Chondrocyte (in vitro differentiated cells): ENCODE results near the gene EVI2A. TPM values are rescaled to one million over a fixed set of nuclear protein-coding genes. Genes with fewer than 3 reads are reported as not detected.

ENCODE experiments used
- DNase-seq: peaks from one replicate; pipeline ENCODE4 v3.0.0; 2021; ENCODE audit warnings: mixed read lengths, low spot score
- H3K27ac Mint-ChIP-seq: one replicate; pipeline ENCODE4 v1.8.0; 2021; ENCODE audit warnings: mild to moderate bottlenecking, moderate library complexity, mixed read lengths; ENCODE audit not compliant: unreplicated experiment
- H3K27me3 Mint-ChIP-seq: 2 replicates; pipeline ENCODE4 v1.8.0; 2021; ENCODE audit warnings: low read depth, mixed read lengths
- H3K36me3 Mint-ChIP-seq: 2 replicates; pipeline ENCODE4 v1.8.0; 2021; ENCODE audit warnings: low read depth, mixed read lengths
- H3K4me1 Mint-ChIP-seq: 2 replicates; pipeline ENCODE4 v1.8.0; 2021; ENCODE audit warnings: low read depth, mild to moderate bottlenecking, mixed read lengths
- H3K4me3 Mint-ChIP-seq: one replicate; pipeline ENCODE4 v1.8.0; 2021; ENCODE audit warnings: mild to moderate bottlenecking, moderate library complexity, mixed read lengths; ENCODE audit not compliant: unreplicated experiment
- H3K9me3 Mint-ChIP-seq: 2 replicates; pipeline ENCODE4 v1.8.0; 2021; ENCODE audit warnings: low read depth, mixed read lengths
- CTCF ChIP-seq: fragments of 200-600 bp; sonication (generic); IDR thresholded peaks from 2 replicates; pipeline ENCODE4 v1.5.0; 2021; ENCODE audit warnings: antibody characterized with exemption, mild to moderate bottlenecking, moderate library complexity
- total RNA-seq: library from RNA; stranded (reverse); gene quantifications from 3 replicates; pipeline ENCODE4 v1.2.1, GENCODE V29; 2021

Gene EVI2A
- total RNA-seq, 1 donor from 2014 or later: 0.22 TPM

DNA sequence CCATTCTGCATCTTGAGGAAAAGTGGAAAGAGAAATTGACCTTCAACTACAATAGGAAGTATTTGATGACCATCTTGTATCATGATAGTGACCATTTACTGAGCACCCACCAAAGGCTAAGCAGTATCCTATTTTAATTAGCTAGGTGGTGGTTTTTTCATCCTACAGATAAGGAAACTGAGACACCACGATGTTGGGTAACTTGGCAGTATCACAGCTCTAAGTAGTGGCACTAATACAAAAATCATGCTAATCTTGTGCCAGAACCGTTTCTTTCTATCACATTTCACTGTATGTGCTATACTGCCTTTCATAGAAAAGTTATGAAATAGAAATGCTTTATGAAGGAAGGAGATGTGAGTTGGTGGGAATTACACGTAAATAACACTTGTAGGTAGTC is 9.9 kb downstream of the EVI2A start:
- Mint-ChIP-seq H3K9me3 (no peaks in the 10 kb centered on the region), H3K27ac (no peak overlapping the region), H3K4me1 (peaks cover 12% of the 10 kb centered on the region), H3K4me3 (no peak overlapping the region), H3K27me3 (no peaks in the 10 kb centered on the region), H3K36me3 (peaks cover 3% of the 10 kb centered on the region)
- TF ChIP-seq CTCF: no peak
- DNase-seq: no peak

GRCh38 chr17:31310886-31311285 is 10.5 kb downstream of the EVI2A start:
- Mint-ChIP-seq H3K36me3 (peaks cover 3% of the 10 kb centered on the region), H3K4me3 (no peak overlapping the region), H3K27me3 (no peaks in the 10 kb centered on the region), H3K27ac (no peak overlapping the region), H3K9me3 (no peaks in the 10 kb centered on the region), H3K4me1 (peaks cover 12% of the 10 kb centered on the region)
- no peak for DNase-seq
- TF ChIP-seq CTCF: no peak

DNA sequence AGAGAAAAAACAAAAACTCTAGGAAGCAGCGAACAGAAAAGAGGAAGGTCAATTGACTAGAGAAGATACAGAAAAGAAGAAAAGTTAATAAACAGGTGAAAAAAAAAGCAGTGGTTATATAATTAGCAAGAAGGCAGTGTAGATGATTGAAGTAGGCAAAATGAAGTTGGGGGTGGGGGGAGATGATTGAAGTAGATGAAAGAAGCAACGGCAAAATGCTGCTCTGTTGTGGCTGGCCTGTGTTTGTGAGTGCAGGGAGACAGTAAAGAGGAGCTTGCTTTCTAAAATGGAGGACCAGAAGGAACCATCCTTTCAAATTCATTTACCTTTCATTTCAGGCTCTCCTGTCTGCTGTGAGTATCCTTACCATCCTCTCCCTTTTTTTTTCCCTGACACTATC is 11.2 kb downstream of the EVI2A start:
- Mint-ChIP-seq H3K27me3 (no peaks in the 10 kb centered on the region), H3K36me3 (peaks cover 3% of the 10 kb centered on the region), H3K4me3 (no peak overlapping the region), H3K27ac (no peak overlapping the region), H3K4me1 (peaks cover 12% of the 10 kb centered on the region), H3K9me3 (no peaks in the 10 kb centered on the region)
- DNase-seq: no peak
- no peak for TF ChIP-seq CTCF

DNA sequence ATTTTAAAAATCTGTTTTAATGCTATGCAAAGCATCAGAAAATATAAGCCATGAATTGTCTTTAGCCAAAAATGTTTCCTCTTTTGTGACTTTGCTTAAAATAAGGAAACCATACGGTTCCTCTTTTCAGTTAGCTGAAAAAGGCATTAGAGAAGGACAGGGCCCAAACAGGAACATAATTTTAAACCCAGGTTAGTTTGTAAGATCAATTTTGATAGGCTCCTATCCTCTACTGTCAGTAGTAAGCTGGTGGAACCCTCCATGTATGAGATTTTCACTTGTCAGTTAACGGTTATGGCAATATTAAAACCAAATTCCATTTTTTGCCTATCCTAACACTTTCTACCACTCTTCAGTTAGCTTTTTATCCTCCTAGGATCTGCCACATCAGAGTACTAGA is 11.9 kb downstream of the EVI2A start:
- Mint-ChIP-seq H3K27me3 (no peaks in the 10 kb centered on the region), H3K9me3 (no peaks in the 10 kb centered on the region), H3K27ac (no peak overlapping the region), H3K4me1 (peaks cover 12% of the 10 kb centered on the region), H3K36me3 (peaks cover 3% of the 10 kb centered on the region), H3K4me3 (no peak overlapping the region)
- DNase-seq: no peak
- TF ChIP-seq CTCF: no peak

DNA sequence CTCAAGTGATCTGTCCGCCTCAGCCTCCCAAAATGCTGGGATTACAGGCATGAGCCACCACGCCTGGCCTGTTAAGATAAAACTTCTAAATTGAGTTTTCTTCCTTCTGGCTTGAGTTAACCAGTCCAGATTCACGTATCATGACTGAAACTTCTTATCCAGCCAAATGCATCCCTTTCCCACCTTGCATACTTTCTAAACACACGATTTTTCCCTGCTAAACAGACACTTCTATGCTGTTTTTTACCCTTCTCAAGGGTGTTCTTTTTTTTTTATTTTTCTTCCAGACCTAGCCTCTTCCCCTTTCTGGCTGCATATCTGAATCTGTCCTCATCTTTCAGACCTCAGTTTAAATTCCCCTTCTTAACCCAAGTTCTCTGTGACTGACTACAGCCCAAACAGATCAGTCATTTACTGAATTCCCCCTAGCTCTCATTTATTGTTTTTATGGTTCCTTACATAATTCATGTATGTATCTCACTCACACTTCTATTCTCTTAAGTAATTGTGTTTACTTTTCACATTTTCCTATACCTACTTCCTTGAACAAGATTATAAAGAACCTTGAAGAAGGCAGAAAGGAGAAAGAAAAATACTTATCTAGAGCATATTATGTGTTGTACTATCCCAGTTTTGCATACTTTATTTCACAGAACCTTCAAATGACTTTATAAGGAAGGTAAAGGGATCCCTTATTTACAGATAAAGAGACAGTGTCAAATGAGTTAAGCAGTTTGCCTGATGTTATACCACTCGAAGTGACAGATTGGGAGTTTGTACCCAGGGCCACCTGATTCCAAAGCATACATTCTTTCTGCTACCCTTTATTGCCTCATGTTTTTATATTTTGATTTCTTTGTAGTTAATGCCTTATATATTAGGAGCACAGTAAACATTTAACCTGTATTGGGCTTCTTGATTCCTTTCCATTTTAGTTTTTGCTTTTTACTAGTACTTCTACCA is 12.8 kb downstream of the EVI2A start:
- Mint-ChIP-seq H3K4me1 (peaks cover 7% of the 10 kb centered on the region), H3K27ac (no peak overlapping the region)
- no peak for DNase-seq

More for the DNA sequence above, 12.8 kb downstream of the EVI2A start:
- TF ChIP-seq CTCF: no peak
- H3K4me3 Mint-ChIP-seq: no peak overlapping the region
- peaks cover 5% of the 10 kb centered on the region for H3K36me3 Mint-ChIP-seq
- H3K9me3 Mint-ChIP-seq: no peaks in the 10 kb centered on the region
- H3K27me3 Mint-ChIP-seq: no peaks in the 10 kb centered on the region
